GM10266 (cell line): ENCODE measurements around the gene WDR17.

Experiments used
- DNase-seq: peaks from one replicate; pipeline ENCODE4 v3.0.0; 2012; ENCODE audit errors: extremely low spot score
- CTCF ChIP-seq: IDR thresholded peaks from 2 replicates; pipeline ENCODE4 v1.5.1; 2012; ENCODE audit warnings: mild to moderate bottlenecking, low read depth; ENCODE audit not compliant: control insufficient read depth, insufficient read depth; ENCODE audit errors: missing control alignments

Gene WDR17

DNA sequence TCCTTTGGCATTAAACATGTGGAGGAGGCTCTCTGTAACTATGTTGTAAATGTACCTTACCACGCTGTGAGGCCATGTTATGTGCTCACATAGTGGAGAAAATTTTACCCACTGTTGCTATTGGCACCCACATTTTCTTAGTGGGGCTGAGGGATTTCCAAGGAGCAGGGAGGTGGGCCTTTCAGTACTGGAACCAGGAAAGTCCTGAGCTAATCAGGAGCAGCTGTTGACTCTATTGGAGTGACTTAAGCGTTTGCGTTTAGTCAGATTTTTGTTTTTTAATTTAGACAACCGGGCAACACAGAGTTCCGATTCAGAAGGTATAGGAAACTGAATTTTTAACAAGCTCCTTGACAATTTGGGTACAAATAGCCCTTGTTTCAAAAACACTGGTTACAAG lies 30.7 kb upstream of the WDR17 start:
- no peak for DNase-seq
- TF ChIP-seq CTCF: no peak

DNA sequence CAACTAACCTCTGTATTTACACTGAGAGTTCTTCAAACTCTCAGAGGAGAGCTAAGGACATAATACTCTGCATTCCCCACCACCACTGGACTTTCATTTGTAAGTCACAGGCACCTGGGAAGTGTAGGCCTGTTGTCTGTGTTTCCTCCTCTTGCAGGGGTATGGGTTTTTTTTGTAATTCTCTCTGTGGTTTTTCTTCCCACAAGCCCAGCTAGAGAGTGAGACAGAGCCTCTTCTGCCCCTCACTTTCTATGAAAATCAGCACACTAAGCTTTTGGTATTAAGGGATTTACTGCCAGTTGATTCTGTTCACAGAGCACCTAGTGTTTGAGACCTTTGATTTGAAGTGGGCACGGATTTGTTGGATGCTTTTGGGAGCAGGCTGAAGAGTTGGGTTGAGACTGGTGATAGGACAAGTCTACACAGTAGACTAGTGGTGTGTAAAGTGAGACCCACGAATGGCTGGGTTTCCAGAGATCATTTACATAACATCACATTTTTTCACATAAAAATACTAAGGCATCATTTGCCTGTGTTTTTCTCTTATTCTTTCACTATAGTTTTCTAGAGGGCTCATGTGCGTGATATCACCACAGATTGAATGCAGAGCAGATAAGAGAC lies 28.9 kb upstream of the WDR17 start:
- no peak for DNase-seq

GRCh38 chr4:176038789-176039188 lies 26.9 kb upstream of the WDR17 start:
- TF ChIP-seq CTCF: no peak
- no peak for DNase-seq

More for the DNA sequence above, 28.9 kb upstream of the WDR17 start:
- TF ChIP-seq CTCF: no peak

- no peak for TF ChIP-seq CTCF
- no peak for DNase-seq
These were observed 23.4 kb upstream of the WDR17 start for GRCh38 chr4:176042195-176042594.

DNA sequence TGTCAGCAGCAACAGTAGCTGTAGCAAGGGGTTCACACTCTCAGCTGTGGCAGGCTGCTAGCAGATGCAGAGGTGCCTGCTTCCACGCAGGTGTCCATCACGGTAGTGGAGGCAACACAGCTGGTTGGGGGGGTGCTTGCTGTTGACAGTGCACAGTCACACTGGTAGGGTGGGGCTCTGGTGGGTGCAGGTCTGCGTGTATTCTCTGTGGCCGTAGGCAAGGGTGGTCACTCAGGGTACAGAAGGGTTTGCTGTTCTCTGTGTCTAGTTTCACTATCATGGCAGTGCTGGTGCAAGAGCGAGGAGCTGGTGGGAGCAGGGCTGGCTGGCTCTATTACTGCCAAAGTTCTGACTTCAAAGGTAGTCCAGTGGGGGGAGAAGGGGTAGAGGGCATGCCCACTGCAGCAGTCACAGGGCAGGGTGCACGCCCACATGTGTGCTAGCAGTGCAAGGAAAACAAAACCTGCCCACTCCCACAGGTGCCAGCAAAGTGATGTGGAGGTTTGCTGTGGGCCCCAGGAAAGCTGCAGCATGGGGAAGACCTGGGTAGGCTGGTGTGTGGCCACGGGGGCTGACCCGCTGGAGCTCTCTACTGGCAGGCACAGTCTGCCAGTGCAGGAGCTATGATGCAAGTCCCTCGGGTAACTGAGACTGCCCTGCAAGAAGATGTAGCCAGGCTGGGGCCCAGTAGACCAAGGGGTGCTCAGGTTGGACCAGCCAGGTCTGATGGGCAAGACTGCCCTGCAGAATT lies 21.6 kb upstream of the WDR17 start:
- DNase-seq: no peak
- TF ChIP-seq CTCF: no peak

DNA sequence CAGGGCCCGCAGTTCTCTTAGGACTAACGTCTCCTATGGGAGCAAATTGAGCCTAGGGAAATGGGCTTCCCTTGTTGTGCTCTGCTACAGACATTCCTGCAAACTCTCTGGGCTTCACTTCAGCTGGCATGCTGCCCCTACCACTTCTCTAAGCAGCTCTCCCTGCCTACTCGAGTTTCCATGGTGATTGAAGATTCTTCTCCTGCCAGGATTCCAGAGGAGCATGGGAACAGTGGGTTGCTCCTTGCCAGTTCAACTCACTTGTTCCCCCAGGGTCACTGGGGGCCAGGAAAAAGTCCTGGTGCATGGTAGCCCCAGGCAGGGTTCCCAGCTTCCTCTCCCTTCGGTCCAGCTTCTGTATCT lies 21.1 kb upstream of the WDR17 start:
- no peak for DNase-seq
- TF ChIP-seq CTCF: no peak

- no peak for TF ChIP-seq CTCF
- DNase-seq: no peak
These were observed 17.0 kb upstream of the WDR17 start for GRCh38 chr4:176048631-176049030.
